ENCODE results near the gene ZNF550. TPM values are rescaled to one million over a fixed set of nuclear protein-coding genes. Genes with fewer than 3 reads are reported as not detected.

ZNF550 gene
- 1.1 and 6.1 TPM in 2 replicates for total RNA-seq (2014; rRNA removed; shearing (Covaris generic))

DNA sequence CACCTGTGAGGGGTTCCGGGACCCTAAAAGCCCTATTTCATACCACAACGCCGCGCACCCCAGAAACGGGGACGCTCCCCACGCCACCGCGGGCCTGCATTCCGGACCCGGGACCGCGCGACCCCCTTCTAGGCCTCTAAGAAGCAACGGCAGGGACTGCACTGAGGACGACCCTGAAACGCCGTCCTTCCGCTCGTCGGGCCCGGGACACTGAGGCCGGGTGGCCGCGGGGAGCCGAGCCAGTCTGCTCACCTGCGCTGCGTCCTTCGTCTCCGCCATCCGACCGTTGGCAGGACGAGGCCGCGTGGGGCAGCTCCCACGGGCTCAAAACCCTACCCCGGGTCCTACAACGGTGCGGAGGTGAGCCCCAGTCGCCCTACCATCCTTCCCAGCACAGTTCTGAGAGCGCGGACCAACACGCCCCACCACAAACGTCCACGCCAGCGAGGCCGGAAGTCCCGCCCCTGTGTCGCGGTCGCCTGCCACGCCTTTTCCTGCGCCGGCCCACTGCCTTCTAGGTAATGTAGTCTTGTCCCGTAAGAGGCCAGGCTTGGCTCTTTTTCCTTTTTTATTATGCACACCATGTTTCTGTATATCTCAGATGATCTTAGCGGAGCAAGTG, at the start of gene ZNF550:
Gene ZNF550 (minus strand): TSS at position 460 of the 622 bp plus-strand sequence. CDS start 181 bp downstream, at position 279.
- DNase-seq (ENCODE audit: low spot score) = peak; percentile 78

DNA sequence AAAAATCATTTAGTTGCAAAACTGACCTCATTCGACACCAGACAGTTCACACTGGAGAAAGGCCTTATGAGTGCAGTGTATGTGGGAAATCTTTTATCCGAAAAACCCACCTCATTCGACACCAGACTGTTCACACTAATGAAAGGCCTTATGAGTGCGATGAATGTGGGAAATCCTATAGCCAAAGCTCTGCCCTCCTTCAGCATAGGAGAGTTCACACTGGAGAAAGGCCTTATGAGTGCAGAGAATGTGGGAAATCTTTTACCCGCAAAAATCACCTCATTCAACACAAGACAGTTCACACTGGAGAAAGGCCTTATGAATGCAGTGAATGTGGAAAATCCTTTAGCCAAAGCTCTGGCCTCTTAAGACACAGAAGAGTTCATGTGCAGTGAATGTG, 47.3 kb upstream of the ZNF550 start:
- no peak for DNase-seq (ENCODE audit: low spot score)

DNA sequence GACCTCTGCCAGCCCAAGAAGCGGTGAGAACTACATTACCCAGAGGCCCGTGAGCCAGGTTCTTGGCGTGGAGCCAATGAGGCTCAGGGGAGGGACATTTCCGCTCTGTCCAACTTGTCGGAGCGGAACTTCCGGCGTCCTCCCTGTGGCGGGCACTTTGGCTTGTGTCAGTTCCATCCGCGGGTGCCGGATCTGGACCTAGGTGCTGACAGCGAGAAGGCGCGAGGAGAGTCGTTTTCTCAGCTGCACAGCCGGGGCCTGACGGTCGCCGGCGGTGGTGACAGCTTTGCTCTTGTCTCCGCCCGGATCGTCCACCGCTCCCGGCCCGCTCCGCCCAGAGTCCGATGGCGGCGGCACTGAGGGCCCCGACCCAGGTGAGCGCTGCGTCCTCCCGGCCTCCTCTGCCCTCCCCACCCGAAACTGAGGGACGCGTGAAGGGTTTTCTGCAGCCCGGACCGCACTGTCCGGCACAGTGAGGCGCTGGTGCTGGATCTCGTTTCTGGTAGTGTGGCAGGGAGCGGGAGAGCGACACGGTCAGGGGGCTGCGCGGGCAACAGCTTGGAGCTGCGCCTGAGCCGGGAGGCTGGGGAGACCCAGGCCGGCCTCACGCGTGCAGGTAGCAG, 40.2 kb upstream of the ZNF550 start, which contains the start of gene ZNF530:
Gene ZNF530 (plus strand): TSS at position 125 of the 623 bp plus-strand sequence. CDS start 4,461 bp downstream, outside the sequence.
- peak; percentile 87 for DNase-seq (ENCODE audit: low spot score)

DNA sequence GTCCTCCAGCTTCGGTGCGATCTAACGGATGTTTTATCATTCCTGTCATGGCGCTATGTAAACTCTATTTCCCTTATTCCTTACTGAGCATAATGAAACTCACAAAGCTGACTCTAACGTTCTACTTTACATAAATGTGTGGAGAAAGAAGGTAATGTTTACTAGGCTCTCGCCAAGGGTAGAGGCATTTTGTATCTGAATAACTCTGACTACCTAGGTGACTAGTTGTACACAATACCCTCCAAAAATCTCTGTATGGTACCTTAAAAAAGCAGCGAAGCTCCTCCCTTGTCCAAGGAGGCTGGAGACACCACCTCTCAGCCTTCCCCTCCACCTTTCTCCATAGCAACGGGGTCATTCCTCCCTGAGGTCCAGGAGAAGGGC, 39.7 kb upstream of the ZNF550 start:
- DNase-seq (ENCODE audit: low spot score) = no peak

DNA sequence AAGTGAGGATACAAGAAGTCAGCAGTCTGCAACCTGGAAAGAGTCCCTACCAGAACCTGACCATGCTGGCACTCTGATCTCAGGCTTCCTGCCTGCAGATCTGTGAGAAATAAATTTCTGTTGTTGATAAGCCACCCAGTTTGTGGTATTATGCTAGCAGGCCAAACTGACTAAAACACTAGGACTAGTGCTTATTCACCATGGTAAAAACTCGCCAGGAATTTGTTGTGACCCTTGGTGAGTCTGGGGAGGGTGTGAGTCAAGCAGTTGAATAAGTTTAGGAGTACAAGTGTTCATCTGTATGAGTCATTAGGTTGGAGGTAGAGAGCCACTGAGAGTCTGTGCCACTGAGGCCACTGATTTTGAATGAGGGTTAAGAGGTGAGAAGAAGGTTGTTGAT, 27.9 kb upstream of the ZNF550 start:
- no peak for DNase-seq (ENCODE audit: low spot score)

DNA sequence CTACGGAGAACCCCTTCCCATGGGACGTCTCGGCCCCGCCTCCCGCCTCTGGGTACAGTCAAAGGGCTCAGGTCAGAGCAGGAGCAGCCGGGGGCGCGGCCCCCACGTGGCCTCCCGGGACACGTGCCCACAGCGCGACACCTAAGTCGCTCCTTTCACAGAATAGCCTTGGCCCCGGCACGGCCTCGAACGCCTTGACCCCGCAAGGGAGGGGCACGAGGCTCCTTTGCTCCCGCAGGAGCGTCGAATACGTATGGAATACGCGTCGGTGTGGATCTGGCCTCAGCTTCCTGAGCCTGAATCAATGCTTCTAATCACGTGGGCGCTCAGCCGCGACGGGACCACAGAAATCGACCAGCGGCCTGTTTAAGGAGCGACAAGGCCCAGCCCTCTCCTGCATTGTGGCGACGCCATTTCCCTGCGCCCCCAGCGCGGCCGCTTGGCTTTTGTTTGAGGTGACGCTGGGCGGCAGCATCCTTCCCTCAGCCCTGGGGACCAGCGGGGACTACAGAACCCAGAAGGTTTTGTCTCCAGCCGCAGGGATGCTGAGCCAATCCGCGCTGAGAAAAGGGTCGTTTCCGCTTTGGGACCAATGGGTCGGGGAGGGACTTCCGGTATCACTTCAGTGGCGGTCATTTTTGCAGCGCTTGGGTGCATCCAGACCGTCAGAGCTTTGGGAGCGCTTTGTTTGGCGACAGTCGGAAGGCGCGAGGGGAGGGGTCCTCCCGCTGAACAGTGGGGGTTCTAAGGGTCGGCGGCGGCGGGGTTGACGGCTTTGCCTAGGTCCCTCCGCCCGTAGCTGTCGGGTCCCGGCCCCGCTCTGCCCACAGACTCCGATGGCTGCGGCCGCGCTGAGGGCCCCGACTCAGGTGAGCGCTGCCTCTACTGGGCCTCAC, 24.1 kb upstream of the ZNF550 start, which contains the start of gene ZIK1:
Gene ZIK1 (plus strand): TSS at position 625 of the 896 bp plus-strand sequence. CDS start 212 bp downstream, at position 837.
- no peak for DNase-seq (ENCODE audit: low spot score)

DNA sequence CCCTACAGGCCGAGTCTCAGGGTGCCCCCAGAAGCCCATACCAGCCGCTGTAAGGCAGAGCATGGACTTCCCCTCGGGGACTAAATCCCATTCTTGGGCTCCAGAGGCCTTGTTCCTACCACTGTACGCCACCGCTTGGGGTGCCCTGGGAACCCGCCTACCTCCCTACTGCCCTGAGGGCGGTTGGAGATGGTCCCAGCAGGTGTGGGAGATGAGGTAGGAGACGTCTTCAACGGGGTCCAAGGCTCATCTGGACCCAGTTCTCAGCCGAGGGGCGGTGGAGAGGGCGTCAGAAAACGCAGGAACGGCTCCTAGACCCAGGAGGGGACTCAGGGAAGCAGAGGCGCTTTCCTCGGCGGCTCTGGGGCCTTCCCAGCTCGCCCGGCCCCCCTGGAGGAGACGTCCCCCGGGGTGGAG, 23.4 kb upstream of the ZNF550 start:
- DNase-seq (ENCODE audit: low spot score) = no peak

DNA sequence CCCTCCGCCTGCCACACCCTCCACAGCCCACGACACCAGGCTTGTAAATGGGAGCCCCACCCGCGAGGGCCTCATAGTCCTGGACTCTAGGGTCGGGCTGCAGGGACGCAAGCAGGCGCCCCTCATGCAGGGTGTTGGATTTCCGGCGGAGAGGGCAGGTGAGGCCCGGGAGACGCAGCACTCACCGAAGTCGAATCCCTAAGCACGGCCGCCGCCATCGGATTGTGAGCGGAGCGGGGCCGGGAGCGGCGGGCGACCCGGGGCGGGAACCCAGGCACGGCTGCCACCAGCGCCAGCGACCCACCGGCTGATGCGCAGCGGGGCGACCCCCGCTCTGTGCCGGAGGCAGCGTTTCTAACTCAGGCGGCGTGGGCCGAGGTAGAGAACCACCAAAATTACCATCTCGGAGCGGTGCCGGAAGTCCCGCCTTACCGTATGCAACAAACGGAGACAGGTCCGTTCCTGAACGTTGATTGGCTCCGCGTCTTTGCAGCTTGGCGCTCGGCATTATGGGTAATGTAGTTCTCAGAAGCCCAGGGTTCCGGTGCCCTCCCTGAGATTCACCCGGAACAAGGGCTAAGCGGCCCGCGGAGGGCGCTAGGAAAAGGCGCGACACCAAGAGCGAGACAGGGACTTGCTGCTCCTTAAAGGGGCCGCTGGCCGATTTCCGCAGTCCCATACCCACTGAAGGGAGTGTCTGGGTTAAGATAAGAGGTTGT, 19.0 kb upstream of the ZNF550 start, which contains the start of gene ZNF416:
Gene ZNF416 (minus strand): TSS at position 425 of the 719 bp plus-strand sequence. CDS start 207 bp downstream, at position 218.
- DNase-seq (ENCODE audit: low spot score) = peak; percentile 100

DNA sequence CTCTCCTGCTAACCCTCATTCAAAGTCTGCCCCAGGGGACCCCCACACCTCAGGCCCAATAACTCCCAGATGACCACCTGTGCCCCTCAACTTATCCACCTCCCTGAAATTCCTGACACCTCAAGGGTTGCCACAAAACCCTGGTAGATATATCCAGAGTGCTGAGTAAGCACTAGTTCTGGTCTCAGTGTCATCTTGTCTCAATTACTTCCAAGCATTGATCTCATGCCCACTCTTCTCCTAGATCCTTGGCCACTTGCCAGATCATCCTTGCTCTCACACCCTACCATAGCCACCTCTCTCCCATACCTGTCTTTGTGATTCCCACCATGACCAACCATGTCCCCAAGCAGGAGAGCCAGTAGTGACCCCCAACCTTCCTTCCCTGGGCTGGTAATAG, 17.0 kb upstream of the ZNF550 start:
- DNase-seq (ENCODE audit: low spot score) = no peak

DNA sequence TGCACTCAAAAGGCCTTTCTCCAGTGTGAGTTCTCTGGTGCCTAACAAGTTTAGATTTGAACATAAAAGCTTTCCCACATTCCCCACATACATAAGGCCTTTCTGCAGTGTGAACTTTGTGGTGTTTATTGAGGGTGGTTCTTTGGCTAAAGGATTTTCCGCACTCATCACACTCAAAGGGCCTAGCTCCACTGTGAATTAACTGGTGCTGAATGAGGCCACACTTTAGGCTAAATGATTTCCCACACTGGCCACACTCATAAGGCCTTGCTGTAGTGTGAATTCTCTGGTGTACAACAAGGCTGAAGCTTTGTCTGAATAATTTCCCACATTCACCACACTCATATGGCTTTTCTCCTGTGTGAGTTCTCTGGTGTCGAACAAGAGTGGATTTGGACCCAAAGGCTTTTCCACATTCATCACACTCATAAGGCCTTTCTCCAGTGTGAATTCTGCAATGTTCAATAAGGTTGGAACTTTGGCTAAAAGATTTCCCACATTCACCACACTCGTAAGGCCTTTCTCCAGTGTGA, 12.8 kb upstream of the ZNF550 start:
- DNase-seq (ENCODE audit: low spot score) = no peak

DNA sequence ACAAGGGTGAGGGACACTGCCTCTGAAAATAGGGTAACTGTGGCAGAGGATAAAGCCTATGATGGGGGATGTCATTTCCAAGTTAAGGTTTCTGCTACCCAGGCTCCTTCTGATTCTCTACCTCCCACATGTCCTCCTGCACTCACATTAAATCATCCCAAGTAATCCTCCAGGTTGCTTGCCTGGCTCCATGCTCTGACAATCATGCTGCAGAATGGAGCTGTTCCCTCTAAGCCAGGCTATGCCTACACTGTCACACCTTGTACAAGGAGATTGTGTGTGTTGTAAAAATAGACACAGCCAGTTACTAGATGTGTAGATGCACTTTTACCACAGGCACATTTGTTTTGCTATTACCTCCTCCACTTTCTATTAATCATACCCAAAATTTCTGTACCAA, 11.0 kb upstream of the ZNF550 start:
- DNase-seq (ENCODE audit: low spot score) = no peak

DNA sequence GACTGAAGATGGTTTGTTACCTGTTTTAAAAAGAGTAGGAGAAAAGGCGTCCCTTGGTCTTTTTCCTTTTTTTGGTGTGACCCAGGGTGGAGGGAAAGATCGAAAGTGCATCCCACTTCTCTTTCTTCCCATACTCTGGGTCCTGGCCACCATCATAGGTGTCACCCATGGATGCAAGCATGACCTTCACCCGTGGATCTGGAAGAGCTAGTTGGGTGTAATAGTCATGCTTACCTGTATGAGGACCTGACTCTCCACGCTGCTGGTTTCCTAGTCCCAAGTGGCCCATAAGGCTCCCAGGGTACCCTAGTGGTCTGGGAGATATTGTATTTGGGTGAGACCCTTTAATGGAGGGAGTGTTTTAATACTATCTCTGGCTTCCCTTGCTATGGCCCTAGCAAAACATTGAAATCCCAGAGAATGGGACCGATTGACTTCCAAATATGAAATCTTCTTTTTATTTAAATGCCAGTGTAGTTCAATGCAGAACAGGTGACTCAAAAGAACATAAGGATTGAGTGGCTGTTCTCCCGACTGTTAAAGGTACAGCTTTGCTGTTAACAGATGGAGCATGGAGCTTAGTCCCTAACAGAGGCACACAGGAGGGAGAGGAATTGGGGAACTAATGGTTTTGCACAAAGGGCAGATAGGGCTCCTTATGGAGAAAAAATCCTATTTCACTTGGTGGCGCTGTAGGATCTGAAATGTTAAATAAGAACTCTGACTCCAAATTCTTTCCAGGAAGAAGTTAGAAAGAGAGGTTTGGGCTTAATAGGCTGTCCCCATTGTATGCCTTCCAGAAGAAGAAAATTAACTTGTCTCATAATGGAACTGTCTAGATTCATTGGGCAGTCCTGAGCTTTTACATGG, 7.0 kb upstream of the ZNF550 start:
- DNase-seq (ENCODE audit: low spot score) = peak; percentile 45

DNA sequence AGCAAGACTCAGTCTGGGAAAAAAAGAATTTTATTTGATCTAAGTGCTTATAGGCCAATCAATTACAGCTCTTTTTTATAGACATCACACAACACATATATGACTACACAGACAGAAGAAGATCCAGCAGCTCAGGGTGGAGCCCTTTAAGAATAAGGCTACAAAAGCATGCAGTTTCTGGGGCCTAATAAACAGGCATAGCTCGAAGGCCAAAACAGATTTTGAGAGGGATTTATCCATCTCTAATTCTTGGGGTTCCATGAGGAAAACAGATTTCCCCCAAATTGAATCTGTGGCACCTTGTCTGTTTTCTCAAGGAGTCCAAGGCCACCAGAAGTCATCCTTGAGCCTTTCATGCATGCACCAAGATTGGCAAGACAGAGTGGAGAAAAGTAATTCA, 3.9 kb upstream of the ZNF550 start:
- DNase-seq (ENCODE audit: low spot score) = no peak

DNA sequence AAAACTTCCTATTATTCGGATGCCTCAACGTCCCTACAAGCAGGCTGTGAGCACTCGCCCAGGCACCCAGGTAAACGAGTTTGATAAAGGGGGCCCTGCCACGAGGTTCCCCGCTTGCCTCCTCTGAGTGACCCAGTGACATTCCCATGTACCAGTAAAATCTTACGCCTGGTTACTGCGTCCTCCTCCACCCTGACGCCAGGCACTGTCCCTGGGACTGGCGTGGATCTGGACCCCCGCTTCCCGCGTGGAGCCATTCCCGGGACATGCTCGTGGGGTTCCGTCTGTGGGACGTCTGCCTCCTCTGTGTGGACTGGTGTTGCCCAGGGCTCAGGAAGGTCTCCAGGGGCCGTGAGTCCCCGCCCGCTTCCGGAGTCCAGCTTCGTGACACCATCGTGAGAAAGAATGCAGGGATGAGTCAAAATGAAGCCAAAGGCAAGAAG, 407 bp upstream of the ZNF550 start:
- DNase-seq (ENCODE audit: low spot score) = no peak

DNA sequence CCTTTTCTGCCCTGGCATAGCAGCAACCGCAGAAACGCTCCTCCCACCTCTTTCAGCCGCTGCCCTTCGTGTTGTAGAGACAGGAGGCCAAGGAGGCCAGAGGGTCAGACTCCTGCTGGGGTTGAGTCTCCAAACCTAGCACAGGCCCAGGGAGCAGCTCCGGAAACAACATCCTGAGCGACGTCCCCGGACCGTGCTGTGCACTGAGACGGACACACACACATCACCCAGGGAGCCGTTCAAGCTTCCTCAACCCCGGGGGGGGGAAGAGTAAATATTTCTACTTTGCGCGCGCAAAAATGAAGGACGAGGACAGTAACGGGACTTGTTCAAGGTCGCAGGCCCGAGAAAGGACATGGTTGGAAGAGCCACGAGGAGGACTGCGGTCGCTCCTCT, 657 bp downstream of the ZNF550 start:
- peak; percentile 32 for DNase-seq (ENCODE audit: low spot score)

DNA sequence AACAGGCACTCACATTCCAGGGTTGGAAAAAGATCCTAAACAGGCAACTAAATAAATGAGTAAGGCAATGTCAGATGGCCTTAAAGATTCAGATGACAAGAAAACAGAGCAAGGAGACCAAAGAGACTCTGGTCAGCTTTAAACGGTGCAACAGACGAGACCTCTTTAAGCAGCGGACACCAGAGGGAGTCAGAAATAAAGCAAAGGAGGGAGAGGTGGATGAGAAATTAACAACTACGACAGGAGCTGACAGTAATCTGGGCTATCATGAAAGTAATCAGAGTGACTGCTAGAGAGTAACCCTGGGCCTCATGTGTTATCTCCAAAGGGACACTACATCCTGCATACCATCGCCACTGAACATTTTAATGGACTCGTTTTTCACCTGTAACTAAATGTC, 1.1 kb downstream of the ZNF550 start:
- DNase-seq (ENCODE audit: low spot score) = no peak

DNA sequence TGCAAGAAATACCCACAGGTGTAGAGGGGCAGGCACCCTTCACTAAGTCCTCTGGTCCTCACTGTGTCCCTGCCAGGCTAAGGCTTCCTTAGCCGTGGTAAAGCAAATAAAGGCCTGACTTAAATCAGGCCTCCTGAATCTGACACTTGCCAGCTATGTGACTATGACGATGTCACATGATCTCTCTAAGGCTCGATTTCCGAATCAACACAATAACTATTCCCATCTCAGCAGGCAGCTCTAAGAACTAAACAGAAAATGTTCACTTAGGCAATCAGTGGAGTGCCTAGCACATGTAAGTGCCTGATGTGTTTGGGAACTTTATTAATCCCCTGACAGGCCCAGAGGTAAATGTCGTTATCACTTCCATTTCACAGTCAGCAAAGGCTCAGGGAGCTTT, 2.0 kb downstream of the ZNF550 start:
- no peak for DNase-seq (ENCODE audit: low spot score)

DNA sequence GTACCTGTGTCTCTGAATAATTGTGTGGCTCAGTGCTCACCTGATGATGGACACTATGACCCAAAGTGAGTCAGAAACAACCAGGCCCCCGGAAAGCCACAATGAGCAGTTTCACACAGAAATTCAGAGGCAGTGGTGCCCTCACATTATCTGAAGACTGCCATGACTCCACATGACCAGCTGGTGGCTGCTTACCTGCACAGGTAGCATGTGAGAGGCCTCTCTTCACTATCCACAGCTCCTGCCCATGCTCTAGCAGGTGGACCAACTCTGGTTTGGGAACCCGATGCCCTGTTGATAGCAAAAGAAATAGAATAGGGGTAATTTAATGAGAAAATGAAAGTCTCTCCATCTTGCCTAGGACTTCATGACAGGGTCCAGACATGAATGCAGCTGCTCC, 7.2 kb downstream of the ZNF550 start:
- DNase-seq (ENCODE audit: low spot score) = no peak

DNA sequence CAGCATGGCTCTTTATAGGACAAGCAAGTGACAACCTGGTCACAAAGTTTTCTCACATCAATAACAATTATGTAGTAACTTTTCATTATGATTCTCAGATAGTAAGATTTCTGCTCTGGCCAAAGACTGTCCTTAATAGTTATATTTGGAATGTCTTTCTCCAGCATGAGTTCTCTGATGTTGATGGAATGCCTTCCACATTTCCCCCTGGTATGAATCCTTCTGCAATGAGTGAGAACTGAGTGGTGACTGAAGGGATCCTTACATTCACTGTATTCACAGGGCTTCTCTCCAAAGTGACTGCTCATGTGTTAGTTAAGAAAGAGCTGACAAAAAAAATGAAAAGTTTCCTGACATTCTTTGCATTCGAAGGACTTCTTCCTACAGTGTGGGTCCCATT, 13.2 kb downstream of the ZNF550 start:
- DNase-seq (ENCODE audit: low spot score) = no peak

DNA sequence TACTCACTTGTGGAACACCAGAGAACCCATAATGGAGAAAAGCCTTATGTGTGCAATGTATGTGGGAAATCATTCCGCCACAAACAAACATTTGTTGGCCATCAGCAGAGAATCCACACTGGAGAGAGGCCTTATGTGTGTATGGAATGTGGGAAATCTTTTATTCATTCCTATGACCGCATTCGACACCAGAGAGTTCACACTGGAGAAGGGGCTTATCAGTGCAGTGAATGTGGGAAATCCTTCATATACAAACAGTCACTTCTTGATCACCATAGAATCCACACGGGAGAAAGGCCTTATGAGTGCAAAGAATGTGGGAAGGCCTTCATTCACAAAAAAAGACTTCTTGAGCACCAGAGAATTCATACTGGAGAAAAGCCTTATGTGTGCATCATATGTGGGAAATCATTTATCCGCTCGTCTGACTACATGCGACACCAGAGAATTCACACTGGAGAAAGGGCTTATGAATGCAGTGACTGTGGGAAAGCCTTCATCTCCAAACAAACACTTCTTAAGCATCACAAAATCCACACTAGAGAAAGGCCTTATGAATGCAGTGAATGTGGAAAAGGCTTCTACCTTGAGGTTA, 21.6 kb downstream of the ZNF550 start:
- no peak for DNase-seq (ENCODE audit: low spot score)

All from HT-29 (cell line).